ENCODE data around the gene PTPRR.

- no peak for TF ChIP-seq CTCF (conservative IDR thresholded peaks at IDR 0.05 in 1 of 2, IDR thresholded peaks at IDR 0.05 in 1 of 2; ENCODE audit: low read depth in 1 of 2, low read length in 2 of 2)
- TF ChIP-seq EZH2 (IDR thresholded peaks at IDR 0.05; ENCODE audit: low read length, missing control alignments), result no peak
Measured at GRCh38 chr12:70813559-70813958, 107.0 kb downstream of the PTPRR start.

Data from fibroblast of lung (primary cell).